T follicular helper cell (primary cell): ENCODE results near the gene PTPRN2.
"Not testable (repeated sequence)": the region's sequence is repeated elsewhere in the genome, so short reads cannot be mapped to it uniquely, and the experiment has no call there.

ENCODE experiments used
- DNase-seq: peaks from one replicate; pipeline ENCODE4 v3.0.0-alpha.2; 2020; ENCODE audit warnings: low read depth

The PTPRN2 gene

DNA sequence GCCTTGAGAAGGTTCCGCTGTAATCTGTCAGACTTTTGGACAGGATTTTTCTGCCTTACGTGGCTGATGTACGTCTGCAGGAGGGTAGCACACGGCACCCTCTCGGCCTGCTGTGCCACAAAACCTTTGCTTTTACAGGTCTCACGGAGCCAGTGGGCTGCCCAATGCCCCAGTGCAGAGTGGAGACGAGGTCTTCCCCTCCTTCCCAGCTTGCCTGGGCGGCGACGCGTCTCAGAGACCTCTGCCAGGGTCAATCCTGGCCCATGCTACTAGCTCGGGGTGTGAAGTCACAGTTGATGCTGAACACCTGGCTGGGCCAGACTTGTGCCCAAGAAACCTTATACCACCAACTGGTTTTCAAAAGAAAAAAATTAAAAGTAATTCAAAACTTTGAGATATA, 724.4 kb downstream of the PTPRN2 start:
- no peak for DNase-seq

DNA sequence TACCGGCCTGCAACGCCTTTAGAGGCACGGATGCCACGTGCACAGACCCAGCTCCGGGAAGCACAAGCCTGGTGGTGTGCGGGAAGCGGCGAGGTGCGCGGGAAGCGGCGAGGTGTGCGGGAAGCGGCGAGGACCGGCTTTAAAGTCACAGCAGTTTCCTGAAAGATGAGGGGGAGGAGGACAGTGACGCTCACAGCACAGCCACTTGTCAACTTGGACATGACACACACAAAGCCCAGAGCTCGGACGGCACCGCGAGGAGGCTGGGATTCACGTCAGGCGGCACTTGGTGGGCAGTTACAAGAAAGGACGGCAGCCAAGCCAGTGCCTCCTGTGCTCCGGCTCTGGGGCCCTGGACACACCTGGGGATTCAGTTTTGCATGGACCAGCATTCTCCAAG, 724.9 kb downstream of the PTPRN2 start:
- no peak for DNase-seq

GRCh38 chr7:157861551-157861950, 726.1 kb downstream of the PTPRN2 start:
- no peak for DNase-seq

DNA sequence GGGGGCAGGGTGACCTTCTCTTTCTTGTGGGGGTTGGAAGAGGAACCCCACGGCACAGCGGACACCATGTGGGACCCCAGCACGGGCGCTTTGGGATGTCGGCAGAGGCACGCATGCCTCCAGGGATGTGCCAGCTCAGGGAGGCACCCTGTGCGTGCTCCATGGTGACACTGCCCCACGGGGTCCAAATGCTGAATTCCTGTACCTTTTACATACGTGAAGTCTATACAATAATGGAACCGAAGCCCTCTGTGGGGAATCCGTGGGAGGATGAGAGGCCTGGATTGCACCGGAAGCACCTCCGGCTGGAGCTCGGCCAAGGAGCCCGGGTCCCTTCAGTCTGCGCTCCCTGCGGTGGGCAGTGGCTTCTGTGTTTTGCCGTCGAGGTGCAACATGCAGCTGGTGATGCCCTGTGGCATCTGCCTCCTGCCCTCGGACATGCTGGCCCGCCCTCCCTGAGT, 726.6 kb downstream of the PTPRN2 start:
- DNase-seq: no peak

GRCh38 chr7:157860406-157860805, 727.2 kb downstream of the PTPRN2 start:
- no peak for DNase-seq

DNA sequence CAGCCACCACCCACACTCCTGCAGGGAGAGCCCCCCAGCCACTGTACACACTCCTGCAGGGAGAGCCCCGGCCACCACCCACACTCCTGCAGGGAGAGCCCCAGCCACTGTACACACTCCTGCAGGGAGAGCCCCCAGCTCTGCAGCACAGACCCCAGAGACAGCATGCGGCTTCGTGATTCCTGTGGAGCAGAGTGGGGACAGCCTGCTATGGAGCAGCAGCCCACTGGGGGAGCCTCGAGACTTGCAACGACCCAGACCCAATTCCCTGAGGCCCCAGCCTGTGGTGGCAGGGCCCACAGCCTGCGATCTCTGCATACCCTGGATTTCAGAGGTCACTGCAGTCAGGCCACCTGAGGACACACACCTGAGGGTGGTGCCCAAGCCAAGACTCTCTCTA, 727.7 kb downstream of the PTPRN2 start:
- DNase-seq: no peak

- DNase-seq: no peak
These were observed 730.0 kb downstream of the PTPRN2 start for GRCh38 chr7:157857578-157858075.

- DNase-seq: no peak
These were observed 730.6 kb downstream of the PTPRN2 start for GRCh38 chr7:157856873-157857577.

- no peak for DNase-seq
These were observed 732.0 kb downstream of the PTPRN2 start for GRCh38 chr7:157855452-157856213.

GRCh38 chr7:157855016-157855415, 732.6 kb downstream of the PTPRN2 start:
- DNase-seq: no peak

DNA sequence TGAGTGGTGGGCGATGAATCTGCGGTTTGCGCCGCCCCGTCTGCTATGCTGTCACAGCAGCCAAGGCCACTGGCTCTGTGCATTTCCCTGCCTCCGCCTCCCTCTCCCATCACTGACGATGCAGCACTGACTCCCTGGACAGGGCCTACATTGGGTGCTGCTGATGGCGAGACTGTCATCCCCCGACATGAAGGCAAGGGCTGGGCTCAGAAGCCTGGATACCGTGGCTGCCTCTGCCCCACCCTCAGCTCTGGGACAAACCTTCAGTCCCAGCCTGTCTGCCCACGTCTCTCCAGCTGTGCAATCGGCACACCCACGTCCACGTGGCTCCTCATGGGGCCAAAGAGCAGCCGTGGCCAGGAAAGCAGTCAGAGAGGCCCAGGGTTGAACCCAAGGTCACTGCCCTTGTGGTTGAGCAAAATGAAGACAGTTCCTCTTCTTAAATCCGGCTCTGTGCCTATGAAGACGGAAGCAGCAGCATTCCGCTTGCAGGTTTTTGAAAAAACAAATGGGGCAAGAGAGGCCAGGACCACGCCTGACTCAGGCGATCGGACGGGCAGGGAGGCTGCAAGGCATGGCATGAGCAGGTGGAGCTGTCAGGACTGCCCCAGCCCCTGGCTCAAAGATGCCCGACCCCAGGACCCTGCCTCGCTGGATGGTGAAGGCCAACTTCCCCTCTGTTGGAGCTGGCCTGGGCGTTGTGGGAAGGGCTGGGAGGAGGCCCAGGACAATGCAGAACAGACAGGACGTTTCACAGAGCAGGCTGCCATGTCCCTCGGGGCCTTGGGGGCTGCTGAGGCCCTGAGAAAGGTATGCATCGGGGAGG, 733.3 kb downstream of the PTPRN2 start:
- no peak for DNase-seq

DNA sequence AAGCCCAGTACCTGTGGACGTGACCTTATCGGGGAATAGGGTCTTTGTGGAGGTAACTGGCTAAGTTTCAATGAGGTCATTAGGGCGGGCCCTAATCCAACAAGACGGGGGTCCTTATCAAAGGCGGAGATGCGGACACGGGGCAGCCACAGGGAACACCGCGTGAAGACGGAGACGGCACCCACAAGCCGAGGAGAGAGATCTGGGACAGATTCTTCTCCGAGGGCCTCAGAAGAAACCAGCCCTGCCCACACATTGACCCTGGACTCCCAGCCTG, 733.9 kb downstream of the PTPRN2 start:
- DNase-seq: no peak

- DNase-seq: no peak
These were observed 734.4 kb downstream of the PTPRN2 start for GRCh38 chr7:157853076-157853788.

- peak; percentile 37 for DNase-seq
These were observed 736.0 kb downstream of the PTPRN2 start for GRCh38 chr7:157851501-157852067.

GRCh38 chr7:157850481-157851444, 736.9 kb downstream of the PTPRN2 start:
- DNase-seq: no peak

DNA sequence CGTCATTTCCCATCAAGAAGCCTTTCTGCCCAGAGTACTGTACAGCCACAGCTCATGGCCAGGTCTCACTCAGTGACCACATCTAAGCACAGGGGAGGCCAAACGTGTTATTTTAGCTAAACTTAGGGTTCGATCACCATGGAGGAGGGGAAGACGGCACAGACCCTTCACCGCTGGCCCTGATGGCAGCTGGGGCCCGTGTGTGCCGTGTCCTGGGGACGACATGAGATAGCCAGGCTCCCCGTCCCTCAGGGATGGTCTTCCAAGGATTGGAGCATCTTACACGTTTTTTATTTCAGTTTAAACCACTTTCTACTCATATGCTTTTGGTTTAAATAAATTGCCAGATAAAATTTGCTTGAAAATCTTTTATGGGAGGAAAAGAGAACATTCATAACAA, 737.9 kb downstream of the PTPRN2 start:
- DNase-seq: no peak

DNA sequence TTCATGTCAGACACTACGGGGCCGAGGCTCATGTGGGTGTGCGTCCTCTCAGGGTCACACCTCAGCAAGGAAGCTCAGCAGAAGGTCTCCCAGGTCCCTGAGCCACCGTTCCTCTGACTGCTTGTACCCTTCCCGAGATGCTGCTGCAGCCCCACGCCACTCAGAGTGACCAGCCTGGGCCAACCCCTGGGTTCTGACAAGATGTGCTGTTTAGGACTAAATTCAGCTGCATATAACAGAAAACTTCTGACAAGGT, 738.4 kb downstream of the PTPRN2 start:
- no peak for DNase-seq

- no peak for DNase-seq
These were observed 738.9 kb downstream of the PTPRN2 start for GRCh38 chr7:157848508-157849340.

GRCh38 chr7:157847756-157848487, 739.7 kb downstream of the PTPRN2 start:
- not testable (repeated sequence) for DNase-seq
